ENCODE measurements around the gene PTOV1.

The PTOV1 gene

DNA sequence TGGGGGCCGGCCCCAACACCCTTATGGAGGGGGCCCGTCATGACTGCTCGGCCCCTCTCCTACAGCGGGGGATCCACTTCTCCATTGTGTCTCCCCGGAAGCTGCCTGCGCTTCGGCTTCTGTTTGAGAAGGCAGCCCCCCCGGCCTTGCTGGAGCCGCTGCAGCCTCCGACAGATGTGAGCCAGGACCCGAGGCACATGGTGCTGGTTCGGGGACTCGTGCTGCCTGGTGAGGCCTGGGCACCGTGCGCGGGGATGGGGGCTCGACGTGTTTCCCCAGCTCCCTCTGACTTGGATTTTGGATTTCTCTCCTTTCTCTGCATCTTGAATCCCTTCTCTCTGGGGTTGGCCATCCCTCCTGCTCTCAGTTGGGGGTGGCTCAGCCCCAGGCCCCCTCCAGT, 21.2 kb upstream of the PTOV1 start:
- H3K9ac ChIP-seq (ENCODE audit: insufficient read length, low read depth) = no peak overlapping the region
- no peaks in the 10 kb centered on the region for H3K4me1 ChIP-seq (ENCODE audit: insufficient read depth, insufficient read length)
- no peak for TF ChIP-seq ZNF274 (IDR thresholded peaks at IDR 0.05; ENCODE audit: low read depth, low read length)
- TF ChIP-seq SUZ12 (IDR thresholded peaks at IDR 0.05; ENCODE audit: extremely low read depth, insufficient read depth, insufficient read length) = no peak
- TF ChIP-seq YY1 (IDR thresholded peaks at IDR 0.05; ENCODE audit: insufficient read depth, insufficient read length) = no peak
- no peak overlapping the region for H3K4me3 ChIP-seq (ENCODE audit: insufficient read length, low read depth)
- no peak for DNase-seq (ENCODE audit: low read depth, low spot score)
- no peaks in the 10 kb centered on the region for H3K27me3 ChIP-seq (ENCODE audit: insufficient read depth, insufficient read length)
- H3K9me3 ChIP-seq (ENCODE audit: insufficient read depth, low read length) = no peaks in the 10 kb centered on the region
- peaks cover 63% of the 10 kb centered on the region for H3K36me3 ChIP-seq (ENCODE audit: insufficient read depth, insufficient read length, low read length)

DNA sequence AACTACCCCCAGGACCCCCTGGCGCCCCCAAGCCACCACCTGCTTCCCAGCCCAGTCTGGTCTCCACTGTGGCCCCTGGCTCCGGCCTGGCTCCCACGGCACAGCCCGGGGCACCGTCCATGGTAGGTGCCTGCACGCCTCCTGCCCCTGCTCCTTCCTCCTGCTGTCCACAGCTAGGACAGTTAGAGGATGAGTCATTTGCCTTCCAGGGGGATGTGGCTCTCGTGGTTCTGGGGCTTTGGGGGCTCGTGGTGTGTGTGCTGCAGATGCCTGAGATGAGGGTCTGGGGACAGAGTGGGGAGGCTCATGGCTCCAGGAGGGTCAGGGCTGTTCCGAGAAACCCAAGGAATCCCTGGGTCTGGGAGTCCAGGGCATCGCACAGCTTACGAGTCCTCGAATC, 20.2 kb upstream of the PTOV1 start:
- no peaks in the 10 kb centered on the region for H3K27me3 ChIP-seq (ENCODE audit: insufficient read depth, insufficient read length)
- H3K9me3 ChIP-seq (ENCODE audit: insufficient read depth, low read length) = no peaks in the 10 kb centered on the region
- TF ChIP-seq SUZ12 (IDR thresholded peaks at IDR 0.05; ENCODE audit: extremely low read depth, insufficient read depth, insufficient read length) (no peak), YY1 (IDR thresholded peaks at IDR 0.05; ENCODE audit: insufficient read depth, insufficient read length) (no peak), ZNF274 (IDR thresholded peaks at IDR 0.05; ENCODE audit: low read depth, low read length) (no peak)
- no peak for DNase-seq (ENCODE audit: low read depth, low spot score)
- peaks cover 72% of the 10 kb centered on the region for H3K36me3 ChIP-seq (ENCODE audit: insufficient read depth, insufficient read length, low read length)
- no peak overlapping the region for H3K4me3 ChIP-seq (ENCODE audit: insufficient read length, low read depth)
- no peaks in the 10 kb centered on the region for H3K4me1 ChIP-seq (ENCODE audit: insufficient read depth, insufficient read length)
- H3K9ac ChIP-seq (ENCODE audit: insufficient read length, low read depth) = no peak overlapping the region

DNA sequence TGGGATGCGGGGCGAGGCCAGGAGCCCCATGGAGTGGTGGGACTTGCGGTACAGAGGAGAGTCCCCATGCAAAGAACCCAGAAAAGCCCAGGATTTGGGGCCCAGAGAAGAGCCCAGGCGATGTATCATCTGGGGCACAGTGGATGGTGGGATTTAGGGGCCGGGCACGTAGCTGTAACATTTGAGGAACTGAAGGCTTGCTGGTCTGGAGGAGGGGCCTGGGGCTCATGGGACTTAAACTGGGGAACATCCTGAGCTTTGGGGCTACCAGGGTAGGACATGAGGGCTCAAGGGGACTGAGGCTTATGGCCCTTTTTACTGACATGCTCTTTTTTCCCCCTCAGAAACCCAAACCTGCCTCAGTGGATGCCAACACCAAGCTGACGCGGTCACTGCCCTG, 19.4 kb upstream of the PTOV1 start:
- TF ChIP-seq YY1 (IDR thresholded peaks at IDR 0.05; ENCODE audit: insufficient read depth, insufficient read length) = no peak
- TF ChIP-seq ZNF274 (IDR thresholded peaks at IDR 0.05; ENCODE audit: low read depth, low read length) = no peak
- no peak for TF ChIP-seq SUZ12 (IDR thresholded peaks at IDR 0.05; ENCODE audit: extremely low read depth, insufficient read depth, insufficient read length)
- H3K4me3 ChIP-seq (ENCODE audit: insufficient read length, low read depth) = no peak overlapping the region
- H3K4me1 ChIP-seq (ENCODE audit: insufficient read depth, insufficient read length) = no peaks in the 10 kb centered on the region
- H3K9me3 ChIP-seq (ENCODE audit: insufficient read depth, low read length) = no peaks in the 10 kb centered on the region
- no peaks in the 10 kb centered on the region for H3K27me3 ChIP-seq (ENCODE audit: insufficient read depth, insufficient read length)
- no peak for DNase-seq (ENCODE audit: low read depth, low spot score)
- H3K9ac ChIP-seq (ENCODE audit: insufficient read length, low read depth) = no peak overlapping the region
- H3K36me3 ChIP-seq (ENCODE audit: insufficient read depth, insufficient read length, low read length) = peaks cover 81% of the 10 kb centered on the region

DNA sequence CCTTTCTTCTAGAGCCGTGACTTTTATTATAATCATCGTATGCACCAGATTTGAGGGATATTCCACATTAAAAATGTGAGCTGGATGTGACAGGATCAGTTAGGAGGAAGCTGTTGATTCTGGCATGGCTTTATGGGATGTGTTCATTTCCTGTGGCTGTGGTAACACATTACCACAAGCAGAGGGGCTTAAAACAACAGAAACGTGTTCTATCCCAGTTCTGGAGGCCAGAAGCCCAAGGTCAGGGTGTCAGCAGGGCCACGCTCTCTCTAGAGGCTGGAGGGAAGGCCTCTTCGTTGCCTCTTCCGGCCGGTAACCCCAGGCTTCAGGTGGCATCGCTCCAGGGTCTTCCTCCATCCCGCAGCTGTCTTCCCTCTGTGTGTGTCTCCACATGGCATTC, 18.4 kb upstream of the PTOV1 start:
- Histone ChIP-seq H3K9ac (ENCODE audit: insufficient read length, low read depth) (no peak overlapping the region), H3K4me3 (ENCODE audit: insufficient read length, low read depth) (no peak overlapping the region), H3K27me3 (ENCODE audit: insufficient read depth, insufficient read length) (no peaks in the 10 kb centered on the region), H3K36me3 (ENCODE audit: insufficient read depth, insufficient read length, low read length) (peaks cover 81% of the 10 kb centered on the region), H3K9me3 (ENCODE audit: insufficient read depth, low read length) (no peaks in the 10 kb centered on the region), H3K4me1 (ENCODE audit: insufficient read depth, insufficient read length) (peaks cover 4% of the 10 kb centered on the region)
- no peak for TF ChIP-seq YY1 (IDR thresholded peaks at IDR 0.05; ENCODE audit: insufficient read depth, insufficient read length)
- TF ChIP-seq SUZ12 (IDR thresholded peaks at IDR 0.05; ENCODE audit: extremely low read depth, insufficient read depth, insufficient read length) = no peak
- TF ChIP-seq ZNF274 (IDR thresholded peaks at IDR 0.05; ENCODE audit: low read depth, low read length) = no peak
- no peak for DNase-seq (ENCODE audit: low read depth, low spot score)

GRCh38 chr19:49833599-49833998, 17.4 kb upstream of the PTOV1 start:
- peaks cover 4% of the 10 kb centered on the region for H3K4me1 ChIP-seq (ENCODE audit: insufficient read depth, insufficient read length)
- TF ChIP-seq YY1 (IDR thresholded peaks at IDR 0.05; ENCODE audit: insufficient read depth, insufficient read length) (no peak), ZNF274 (IDR thresholded peaks at IDR 0.05; ENCODE audit: low read depth, low read length) (no peak), SUZ12 (IDR thresholded peaks at IDR 0.05; ENCODE audit: extremely low read depth, insufficient read depth, insufficient read length) (no peak)
- peaks cover 87% of the 10 kb centered on the region for H3K36me3 ChIP-seq (ENCODE audit: insufficient read depth, insufficient read length, low read length)
- H3K9me3 ChIP-seq (ENCODE audit: insufficient read depth, low read length) = no peaks in the 10 kb centered on the region
- no peak for DNase-seq (ENCODE audit: low read depth, low spot score)
- H3K9ac ChIP-seq (ENCODE audit: insufficient read length, low read depth) = no peak overlapping the region
- no peak overlapping the region for H3K4me3 ChIP-seq (ENCODE audit: insufficient read length, low read depth)
- H3K27me3 ChIP-seq (ENCODE audit: insufficient read depth, insufficient read length) = no peaks in the 10 kb centered on the region

GRCh38 chr19:49835562-49835961, 15.4 kb upstream of the PTOV1 start:
- DNase-seq (ENCODE audit: low read depth, low spot score) = no peak
- TF ChIP-seq YY1 (IDR thresholded peaks at IDR 0.05; ENCODE audit: insufficient read depth, insufficient read length) (no peak), SUZ12 (IDR thresholded peaks at IDR 0.05; ENCODE audit: extremely low read depth, insufficient read depth, insufficient read length) (no peak), ZNF274 (IDR thresholded peaks at IDR 0.05; ENCODE audit: low read depth, low read length) (no peak)
- Histone ChIP-seq H3K9ac (ENCODE audit: insufficient read length, low read depth) (no peak overlapping the region), H3K4me1 (ENCODE audit: insufficient read depth, insufficient read length) (peaks cover 4% of the 10 kb centered on the region), H3K27me3 (ENCODE audit: insufficient read depth, insufficient read length) (no peaks in the 10 kb centered on the region), H3K36me3 (ENCODE audit: insufficient read depth, insufficient read length, low read length) (peaks cover 89% of the 10 kb centered on the region), H3K9me3 (ENCODE audit: insufficient read depth, low read length) (no peaks in the 10 kb centered on the region), H3K4me3 (ENCODE audit: insufficient read length, low read depth) (no peak overlapping the region)

DNA sequence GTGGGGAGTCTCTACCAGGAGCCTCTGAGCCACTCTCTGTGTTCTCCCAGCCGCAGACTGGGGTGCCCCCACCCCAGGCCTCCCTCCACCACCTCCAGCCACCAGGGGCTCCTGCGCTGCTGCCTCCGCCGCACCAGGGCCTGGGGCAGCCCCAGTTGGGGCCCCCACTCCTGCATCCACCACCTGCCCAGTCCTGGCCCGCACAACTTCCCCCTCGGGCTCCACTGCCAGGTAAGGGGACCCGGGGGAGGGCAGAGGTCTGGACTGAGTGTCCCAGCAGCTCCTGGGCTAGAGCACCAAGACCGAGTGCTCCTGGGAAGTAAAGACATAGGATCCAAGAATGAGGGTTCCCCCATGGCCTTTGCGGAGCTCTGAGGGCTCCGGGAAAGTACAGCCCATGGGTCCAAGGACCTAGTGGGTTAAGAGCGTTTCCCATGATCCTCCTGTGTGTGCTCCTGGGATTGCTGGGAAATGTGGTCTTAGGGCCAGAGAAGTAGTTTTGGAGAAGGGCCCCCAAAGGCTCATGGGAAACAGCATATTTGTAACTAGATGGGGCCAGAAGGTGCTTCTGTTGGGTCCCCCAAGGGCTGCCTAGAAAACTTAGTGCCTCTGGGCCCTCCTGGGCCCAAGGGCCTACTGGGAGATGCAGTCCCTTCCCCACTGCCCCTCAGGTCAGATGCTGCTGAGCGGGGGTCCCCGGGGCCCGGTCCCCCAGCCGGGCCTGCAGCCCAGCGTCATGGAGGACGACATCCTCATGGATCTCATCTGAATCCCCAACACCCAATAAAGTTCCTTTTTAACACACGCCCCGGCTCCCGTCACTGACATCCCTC, 14.6 kb upstream of the PTOV1 start:
- Histone ChIP-seq H3K36me3 (ENCODE audit: insufficient read depth, insufficient read length, low read length) (peaks cover 87% of the 10 kb centered on the region), H3K9me3 (ENCODE audit: insufficient read depth, low read length) (no peaks in the 10 kb centered on the region), H3K4me3 (ENCODE audit: insufficient read length, low read depth) (no peak overlapping the region), H3K27me3 (ENCODE audit: insufficient read depth, insufficient read length) (no peaks in the 10 kb centered on the region), H3K9ac (ENCODE audit: insufficient read length, low read depth) (no peak overlapping the region), H3K4me1 (ENCODE audit: insufficient read depth, insufficient read length) (peaks cover 4% of the 10 kb centered on the region)
- DNase-seq (ENCODE audit: low read depth, low spot score) = no peak
- TF ChIP-seq ZNF274 (IDR thresholded peaks at IDR 0.05; ENCODE audit: low read depth, low read length) (no peak), YY1 (IDR thresholded peaks at IDR 0.05; ENCODE audit: insufficient read depth, insufficient read length) (no peak), SUZ12 (IDR thresholded peaks at IDR 0.05; ENCODE audit: extremely low read depth, insufficient read depth, insufficient read length) (no peak)

Measured in NT2/D1 (cell line).